Measurements from ENCODE around the gene NAPA. TPM values are rescaled to one million over a fixed set of nuclear protein-coding genes. Genes with fewer than 3 reads are reported as not detected.

NAPA gene
- 103 TPM for polyA plus RNA-seq (ENCODE audit: insufficient read length)

GRCh38 chr19:47514869-47515588, at the start of gene NAPA:
Gene NAPA (minus strand): TSS chr19:47515063. CDS start chr19:47514940, 123 bp downstream.
- DNase-seq = peak; percentile 100

DNA sequence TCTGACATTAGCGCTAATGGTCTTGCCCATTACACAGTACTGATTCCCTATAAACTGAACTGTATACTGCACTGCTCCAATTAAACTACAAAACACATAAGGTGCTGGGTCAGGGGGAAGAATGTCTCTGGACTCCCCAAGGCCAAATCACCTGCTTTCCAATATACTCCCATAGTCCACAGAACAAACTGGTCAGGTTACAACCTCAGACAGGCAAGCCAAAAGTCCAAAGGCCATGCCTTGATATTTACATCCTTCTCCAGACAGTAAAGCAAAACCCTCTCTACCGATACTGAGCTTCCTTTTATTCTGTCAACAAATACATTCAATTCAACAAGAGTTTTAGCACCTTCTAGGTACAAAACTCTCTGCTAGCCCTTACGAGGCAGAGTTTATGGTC, 49.2 kb upstream of the NAPA start:
- DNase-seq = no peak

- no peak for DNase-seq
Measured at GRCh38 chr19:47561440-47562057, 46.7 kb upstream of the NAPA start.

DNA sequence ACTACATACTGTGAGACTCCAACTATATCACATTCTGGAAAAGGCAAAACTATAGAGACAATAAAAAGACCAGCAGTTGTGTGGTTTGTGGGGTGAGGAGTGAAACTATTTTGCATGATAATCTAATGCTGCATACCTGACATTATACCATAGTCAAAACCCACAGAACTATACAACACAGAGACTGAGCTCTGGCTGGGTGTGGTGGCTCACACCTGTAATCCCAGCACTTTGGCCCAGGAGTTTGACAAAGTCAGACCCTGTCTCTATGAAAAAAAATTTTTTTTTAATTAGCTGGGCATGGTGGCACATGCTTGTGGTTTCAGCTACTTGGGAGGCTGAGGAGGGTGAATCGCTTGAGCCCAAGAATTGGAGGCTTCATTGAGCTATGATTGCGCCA, 46.1 kb upstream of the NAPA start:
- DNase-seq = no peak

DNA sequence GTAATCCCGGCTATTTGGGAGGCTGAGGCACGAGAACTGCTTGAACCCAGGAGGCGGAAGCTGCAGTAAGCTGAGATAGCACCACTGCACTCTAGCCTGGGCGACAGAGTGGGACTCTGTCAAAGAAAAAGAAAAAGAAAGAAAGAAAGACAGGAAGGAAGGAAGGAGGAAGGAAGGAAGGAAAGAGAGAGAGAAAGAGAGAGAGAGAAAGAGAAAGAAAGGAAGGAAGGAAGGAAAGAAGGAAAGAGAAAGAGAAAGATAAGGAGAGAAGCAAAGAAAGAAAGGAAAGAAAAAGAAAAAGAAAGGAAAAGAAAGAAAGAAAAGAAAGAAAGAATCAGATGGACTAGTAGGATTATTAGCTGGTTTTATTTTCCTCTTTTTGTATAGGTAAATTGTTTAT, 35.3 kb upstream of the NAPA start:
- DNase-seq = no peak

DNA sequence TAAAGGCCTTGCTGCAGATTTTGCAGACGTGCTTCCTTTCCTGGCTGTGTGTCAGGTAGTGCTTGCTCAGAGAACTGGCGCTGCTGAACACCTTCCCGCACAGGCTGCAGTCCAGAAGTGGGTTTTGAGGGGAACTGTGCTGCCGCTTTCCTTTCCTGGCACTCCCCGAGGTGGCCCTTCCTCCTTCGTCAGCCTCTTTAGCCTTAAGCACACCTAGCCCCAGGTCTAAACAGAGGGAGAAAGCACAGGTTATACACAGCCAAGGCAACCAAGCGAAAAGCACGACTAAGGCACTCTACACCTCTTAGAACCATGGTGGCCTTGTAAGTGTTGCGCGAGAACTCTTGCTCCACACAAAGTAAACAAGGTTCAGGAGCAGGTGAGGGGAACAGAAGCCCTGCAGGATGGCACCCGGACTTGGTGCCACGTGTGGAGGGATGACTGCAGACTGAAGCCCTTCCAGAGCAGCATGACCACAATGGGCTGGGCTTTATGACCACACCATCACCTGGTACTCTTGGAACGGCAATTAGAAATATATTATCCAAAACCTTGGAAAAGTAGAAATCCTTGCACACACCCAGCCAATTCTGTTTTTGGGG, 34.5 kb upstream of the NAPA start:
- DNase-seq = no peak

DNA sequence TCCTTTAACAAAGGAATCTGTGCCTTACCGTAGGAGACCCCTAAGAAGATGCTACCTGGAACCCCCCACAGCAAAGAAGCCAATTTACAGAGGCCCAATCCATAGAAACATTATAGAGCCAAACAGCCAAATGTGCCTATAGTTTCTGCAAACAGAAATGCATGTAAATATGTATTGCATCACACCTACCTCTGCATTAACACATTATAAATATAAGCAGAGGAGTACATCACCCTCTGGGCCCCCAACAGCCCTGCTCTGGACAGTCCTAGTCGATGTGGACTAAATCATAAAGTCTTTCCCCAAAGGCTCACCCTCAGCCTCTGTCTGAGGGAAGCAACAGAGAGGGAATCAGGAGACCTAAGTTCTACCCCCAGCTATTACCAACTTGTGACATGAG, 32.3 kb upstream of the NAPA start:
- DNase-seq = no peak

GRCh38 chr19:47545061-47545948, 30.4 kb upstream of the NAPA start:
- no peak for DNase-seq

- DNase-seq = no peak
Measured at GRCh38 chr19:47544476-47544875, 29.6 kb upstream of the NAPA start.

DNA sequence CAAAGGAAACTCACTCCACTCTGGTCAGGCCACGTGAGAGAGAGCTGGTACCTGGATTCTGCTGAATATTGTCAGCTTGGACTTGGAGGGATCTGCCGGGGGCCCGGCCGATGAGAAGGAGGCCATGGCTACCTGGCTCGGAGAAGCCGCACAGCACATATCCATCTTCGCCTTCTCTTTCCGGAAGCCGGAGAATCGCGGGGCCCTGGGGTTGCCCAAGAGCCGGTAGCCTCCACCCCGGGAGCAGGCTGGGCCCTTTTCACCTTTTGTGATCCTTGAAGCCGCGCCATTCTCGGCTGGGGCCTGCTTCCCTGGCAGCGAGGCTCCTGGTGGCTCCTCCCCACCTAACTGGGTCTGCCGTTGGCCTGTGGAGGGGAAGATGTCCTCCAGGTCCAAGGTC, 29.2 kb upstream of the NAPA start:
- no peak for DNase-seq

DNA sequence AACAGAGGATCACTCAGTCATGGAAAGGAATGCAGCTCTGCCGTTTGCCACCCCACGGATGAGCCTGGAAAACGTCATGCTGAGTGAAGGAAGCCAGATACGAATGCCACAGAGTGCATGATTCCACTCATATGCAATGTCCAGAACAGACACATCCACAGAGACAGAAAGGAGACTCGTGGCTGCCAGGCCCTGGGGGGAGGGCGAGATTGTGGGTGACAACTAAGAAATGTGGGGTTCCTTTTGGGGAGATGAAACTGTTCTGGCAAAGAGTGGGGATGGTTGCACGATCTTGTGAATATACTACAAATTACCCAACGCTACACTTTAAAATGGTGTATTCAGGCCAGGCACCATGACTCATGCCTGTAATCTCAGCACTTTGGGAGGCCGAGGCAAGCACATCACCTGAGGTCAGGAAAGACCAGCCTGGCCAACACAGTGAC, 27.2 kb upstream of the NAPA start:
- DNase-seq = no peak

GRCh38 chr19:47541518-47541917, 26.7 kb upstream of the NAPA start:
- DNase-seq = no peak

DNA sequence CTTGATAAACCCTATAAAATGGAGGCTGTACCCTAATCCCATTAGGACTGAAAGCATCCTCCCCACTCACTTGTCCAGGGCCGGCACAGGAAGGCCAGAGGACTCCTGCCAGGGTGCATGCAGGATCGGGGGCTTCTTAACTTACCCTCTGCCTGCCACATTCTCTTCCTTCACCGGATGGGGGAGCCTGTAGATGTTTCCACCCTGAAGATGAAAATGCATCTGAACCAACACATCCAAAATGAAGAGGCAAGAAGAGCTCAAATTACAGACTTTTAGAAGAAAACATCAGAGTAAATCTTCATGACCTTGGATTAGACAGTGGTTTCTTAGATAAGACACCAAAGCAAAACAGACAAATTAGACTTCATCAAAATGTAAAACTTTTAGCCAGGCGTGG, 25.9 kb upstream of the NAPA start:
- DNase-seq = no peak

DNA sequence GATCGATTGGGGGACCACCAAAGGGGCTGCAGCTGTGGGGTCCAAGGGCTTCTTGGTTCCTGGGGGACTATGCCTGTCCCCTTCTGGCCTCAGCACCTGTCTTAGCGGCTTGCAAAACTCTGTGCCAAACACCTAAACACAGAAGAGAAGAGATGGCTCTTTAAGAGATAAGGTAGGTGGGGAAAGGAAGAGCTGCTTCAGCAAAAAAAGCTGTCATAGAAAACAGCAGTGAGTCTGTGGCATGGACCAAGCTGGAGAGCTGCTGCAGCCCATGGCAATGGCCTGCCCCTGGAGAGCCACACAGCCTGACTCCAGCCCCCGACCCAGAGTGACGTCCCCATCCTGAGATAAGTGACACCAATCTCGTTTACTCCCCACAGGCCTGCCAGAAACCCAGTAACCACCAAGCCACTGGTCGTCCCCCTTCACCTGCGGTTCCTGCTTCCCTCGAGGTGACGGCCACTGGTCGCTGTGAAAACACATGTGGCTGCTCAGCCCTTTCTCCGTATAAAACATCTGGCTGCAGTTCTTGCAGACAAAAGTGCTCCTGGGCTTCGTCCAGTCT, 25.0 kb upstream of the NAPA start:
- no peak for DNase-seq

DNA sequence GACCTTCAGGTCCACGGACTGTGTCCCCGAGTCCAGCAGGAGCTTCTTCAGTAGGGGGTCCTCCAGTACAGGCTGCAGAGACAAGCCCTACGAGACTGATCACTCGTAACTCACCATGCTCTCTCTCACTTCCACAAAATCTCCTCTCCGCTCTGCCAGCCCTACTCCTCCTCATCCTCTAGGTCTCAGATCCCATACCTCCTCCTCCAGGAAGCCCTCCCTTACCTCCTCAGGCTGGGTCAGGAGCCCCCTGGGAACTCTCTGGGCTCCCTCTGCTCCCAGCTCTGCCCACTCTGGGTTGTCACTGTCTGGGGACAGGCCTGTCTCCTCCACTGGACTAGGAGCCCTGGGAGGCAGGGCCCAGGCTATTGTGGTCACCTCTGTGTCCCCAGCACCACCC, 23.9 kb upstream of the NAPA start:
- DNase-seq = no peak

DNA sequence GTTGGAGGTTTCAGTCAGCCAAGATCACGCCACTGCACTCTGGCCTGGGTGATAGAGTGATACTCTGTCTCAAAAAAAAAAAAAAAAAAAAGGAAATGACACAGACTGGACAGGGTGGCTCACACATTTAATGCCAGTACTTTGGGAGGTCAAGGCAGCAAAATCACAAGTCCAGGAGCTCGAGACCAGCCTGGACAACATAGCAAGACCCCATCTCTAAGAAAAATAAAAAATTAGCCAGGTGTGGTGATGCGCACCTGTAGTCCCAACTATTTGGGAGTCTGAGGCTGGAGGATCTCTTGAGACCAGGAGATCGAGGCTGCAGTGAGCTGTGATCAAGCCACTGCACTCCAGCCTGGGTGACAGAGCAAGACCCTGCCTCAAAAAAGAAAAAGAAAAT, 22.6 kb upstream of the NAPA start:
- no peak for DNase-seq

DNA sequence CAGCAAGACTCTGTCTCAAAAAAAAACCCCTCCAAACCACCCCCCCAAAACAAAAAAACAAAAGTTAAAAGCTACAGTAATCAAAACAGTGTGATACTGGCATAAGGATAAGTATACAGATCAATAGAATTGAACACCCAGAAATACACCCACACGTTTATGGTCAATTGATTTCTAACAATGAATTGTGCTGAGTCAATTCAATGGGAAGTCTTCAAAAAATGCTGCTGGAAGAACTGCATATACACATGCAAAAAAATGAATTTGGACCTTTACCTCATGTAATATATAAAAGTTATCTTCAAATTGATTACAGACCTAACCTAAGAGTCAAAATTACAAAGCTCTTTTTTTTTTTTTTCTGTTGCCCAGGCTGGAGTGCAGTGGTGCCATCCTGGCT, 19.8 kb upstream of the NAPA start:
- DNase-seq = no peak

DNA sequence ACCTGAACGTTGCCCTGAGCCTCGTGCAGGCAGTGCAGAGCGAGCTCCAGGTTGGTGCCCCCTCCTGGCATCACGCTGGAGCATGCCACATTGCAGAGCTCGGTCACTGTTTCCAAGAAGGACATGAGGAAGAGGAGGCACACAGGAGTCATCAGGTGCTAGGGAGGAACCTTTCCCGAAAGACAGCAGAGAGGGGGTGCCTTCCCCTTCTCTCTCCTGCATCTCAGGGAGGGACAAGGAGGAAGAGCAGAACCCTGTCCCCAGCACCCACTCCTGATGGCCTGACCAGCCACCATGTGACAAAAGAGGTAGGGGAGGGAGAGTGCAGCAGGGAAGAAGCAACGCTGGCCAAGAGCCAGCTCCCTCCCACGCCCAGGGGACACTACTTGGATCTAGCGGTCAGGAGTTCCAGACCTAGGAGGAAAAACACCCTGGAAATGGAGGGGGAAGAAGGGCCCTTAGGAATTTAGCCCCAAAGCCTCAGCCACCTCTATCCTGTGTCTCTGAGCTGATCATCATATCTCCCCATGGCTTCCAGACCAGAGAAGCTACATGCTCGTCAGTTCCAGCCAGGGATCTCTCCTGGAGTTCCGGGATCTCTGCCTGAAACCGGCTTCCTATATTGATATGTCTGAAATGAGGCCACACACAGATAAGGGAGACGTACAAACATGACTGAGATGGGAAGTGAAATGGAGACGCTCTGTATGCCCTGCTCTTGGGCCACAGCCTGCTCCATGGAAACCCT, 17.0 kb upstream of the NAPA start:
- DNase-seq = no peak

GRCh38 chr19:47529018-47529742, 14.3 kb upstream of the NAPA start:
- DNase-seq = no peak

- DNase-seq = no peak
Measured at GRCh38 chr19:47526798-47527197, 11.9 kb upstream of the NAPA start.

- DNase-seq = no peak
Measured at GRCh38 chr19:47523473-47523872, 8.6 kb upstream of the NAPA start.
